Stimulated activated naive B cell treated with anti-CD40 and anti-IgM and Interleukin-4, amounts not matched to agents 10 μg/mL and 1 μg/mL and 100 μg/mL, for 72 hours (primary cell): ENCODE results near the gene MCM5.
"Not testable (repeated sequence)": the region's sequence is repeated elsewhere in the genome, so short reads cannot be mapped to it uniquely, and the experiment has no call there.

Experiments used
- ATAC-seq, 2 donors: fragments of 150-1000 bp; cut with Tn5 transposase; replicated peaks; 2 replicates each; pipeline ENCODE4 v1.10.0; 2021; ENCODE audit warnings: moderate library complexity in 1 of 2
- DNase-seq: peaks from one replicate; pipeline ENCODE4 v3.0.0; 2021
- H3K27ac Mint-ChIP-seq: one replicate; pipeline ENCODE4 v1.8.0; 2022; ENCODE audit warnings: mild to moderate bottlenecking, mixed read lengths
- H3K27me3 Mint-ChIP-seq, 2 donors: one replicate each; pipeline ENCODE4 v1.8.0; 2022; ENCODE audit warnings: mixed read lengths in 2 of 2
- H3K36me3 Mint-ChIP-seq, 2 donors: one replicate each; pipeline ENCODE4 v1.8.0; 2022; ENCODE audit warnings: mixed read lengths in 2 of 2, mild to moderate bottlenecking in 1 of 2
- H3K4me1 Mint-ChIP-seq, 2 donors: one replicate each; pipeline ENCODE4 v1.8.0; 2022; ENCODE audit warnings: mixed read lengths in 2 of 2, mild to moderate bottlenecking in 1 of 2
- H3K4me3 Mint-ChIP-seq, 2 donors: one replicate each; pipeline ENCODE4 v1.8.0; 2022; ENCODE audit warnings: mild to moderate bottlenecking in 2 of 2, mixed read lengths in 2 of 2, moderate library complexity in 1 of 2
- H3K9me3 Mint-ChIP-seq, 2 donors: one replicate each; pipeline ENCODE4 v1.8.0; 2022; ENCODE audit warnings: mixed read lengths in 2 of 2, mild to moderate bottlenecking in 1 of 2

Gene MCM5

GRCh38 chr22:35452351-35452781, 52.4 kb downstream of the MCM5 start:
- Mint-ChIP-seq H3K27me3 (no peaks in the 10 kb centered on the region), H3K36me3 (peaks cover 20 to 28% of the 10 kb centered on the region in 2 donors), H3K4me3 (no peak overlapping the region), H3K4me1 (peaks cover 7 to 10% of the 10 kb centered on the region in 2 donors), H3K27ac (no peak overlapping the region), H3K9me3 (no peaks in the 10 kb centered on the region)
- no peak for ATAC-seq
- no peak for DNase-seq

GRCh38 chr22:35452810-35453743, 53.1 kb downstream of the MCM5 start:
- H3K27me3 Mint-ChIP-seq = no peaks in the 10 kb centered on the region
- DNase-seq (no peak), ATAC-seq (no peak)
- H3K4me1 Mint-ChIP-seq = peaks cover 3 to 5% of the 10 kb centered on the region in 2 donors
- H3K9me3 Mint-ChIP-seq = no peaks in the 10 kb centered on the region
- peaks cover 15 to 26% of the 10 kb centered on the region in 2 donors for H3K36me3 Mint-ChIP-seq
- no peak overlapping the region for H3K4me3 Mint-ChIP-seq
- peak overlapping the region; percentile 20 for H3K27ac Mint-ChIP-seq

GRCh38 chr22:35454416-35455054, 54.6 kb downstream of the MCM5 start:
- no peaks in the 10 kb centered on the region for H3K27me3 Mint-ChIP-seq
- ATAC-seq = peak in 1 of 2 donors; percentile 23
- H3K27ac Mint-ChIP-seq = no peak overlapping the region
- no peaks in the 10 kb centered on the region for H3K9me3 Mint-ChIP-seq
- DNase-seq = no peak
- H3K4me1 Mint-ChIP-seq = no peaks in the 10 kb centered on the region
- H3K36me3 Mint-ChIP-seq = peaks cover 10 to 25% of the 10 kb centered on the region in 2 donors
- no peak overlapping the region for H3K4me3 Mint-ChIP-seq

GRCh38 chr22:35455529-35455928, 55.6 kb downstream of the MCM5 start:
- ATAC-seq = no peak
- DNase-seq = no peak
- no peak overlapping the region for H3K4me3 Mint-ChIP-seq
- no peaks in the 10 kb centered on the region for H3K9me3 Mint-ChIP-seq
- H3K27ac Mint-ChIP-seq = no peak overlapping the region
- peaks cover 6 to 24% of the 10 kb centered on the region in 2 donors for H3K36me3 Mint-ChIP-seq
- H3K27me3 Mint-ChIP-seq = no peaks in the 10 kb centered on the region
- no peaks in the 10 kb centered on the region for H3K4me1 Mint-ChIP-seq

- DNase-seq (no peak), ATAC-seq (no peak)
- Mint-ChIP-seq H3K4me1 (no peaks in the 10 kb centered on the region), H3K27me3 (no peaks in the 10 kb centered on the region), H3K4me3 (no peak overlapping the region), H3K27ac (no peak overlapping the region), H3K9me3 (no peaks in the 10 kb centered on the region), H3K36me3 (peaks cover 0 to 17% of the 10 kb centered on the region in 2 donors)
Observed at GRCh38 chr22:35456757-35457156, 56.8 kb downstream of the MCM5 start.

GRCh38 chr22:35457729-35458546, 58.0 kb downstream of the MCM5 start:
- Mint-ChIP-seq H3K27me3 (no peaks in the 10 kb centered on the region), H3K36me3 (peaks cover 9 to 28% of the 10 kb centered on the region in 2 donors), H3K9me3 (no peaks in the 10 kb centered on the region), H3K4me1 (no peaks in the 10 kb centered on the region), H3K27ac (no peak overlapping the region), H3K4me3 (no peak overlapping the region)
- ATAC-seq = no peak
- no peak for DNase-seq

- H3K27me3 Mint-ChIP-seq = no peaks in the 10 kb centered on the region
- peaks cover 17 to 36% of the 10 kb centered on the region in 2 donors for H3K36me3 Mint-ChIP-seq
- H3K9me3 Mint-ChIP-seq = peaks cover 4 to 5% of the 10 kb centered on the region in 2 donors
- DNase-seq (no peak), ATAC-seq (no peak)
- H3K4me1 Mint-ChIP-seq = peaks cover 0 to 2% of the 10 kb centered on the region in 2 donors
- H3K27ac Mint-ChIP-seq = no peak overlapping the region
- H3K4me3 Mint-ChIP-seq = no peak overlapping the region
Observed at GRCh38 chr22:35458547-35459422, 58.8 kb downstream of the MCM5 start.

GRCh38 chr22:35459423-35459894, 59.5 kb downstream of the MCM5 start:
- Mint-ChIP-seq H3K4me1 (peaks cover 4 to 6% of the 10 kb centered on the region in 2 donors), H3K4me3 (no peak overlapping the region), H3K36me3 (peaks cover 17 to 37% of the 10 kb centered on the region in 2 donors), H3K9me3 (peaks cover 4 to 6% of the 10 kb centered on the region in 2 donors), H3K27me3 (no peaks in the 10 kb centered on the region), H3K27ac (no peak overlapping the region)
- ATAC-seq (no peak), DNase-seq (no peak)

GRCh38 chr22:35459976-35460375, 60.0 kb downstream of the MCM5 start:
- H3K27me3 Mint-ChIP-seq, DNase-seq, H3K4me3 Mint-ChIP-seq, H3K9me3 Mint-ChIP-seq, H3K27ac Mint-ChIP-seq, ATAC-seq: not testable (repeated sequence)
- peaks cover 8 to 11% of the 10 kb centered on the region in 2 donors for H3K4me1 Mint-ChIP-seq
- peaks cover 17 to 37% of the 10 kb centered on the region in 2 donors for H3K36me3 Mint-ChIP-seq

GRCh38 chr22:35460688-35461087, 60.7 kb downstream of the MCM5 start:
- H3K4me1 Mint-ChIP-seq = peaks cover 9 to 13% of the 10 kb centered on the region in 2 donors
- no peak for DNase-seq
- no peak overlapping the region for H3K27ac Mint-ChIP-seq
- H3K4me3 Mint-ChIP-seq = no peak overlapping the region
- ATAC-seq = no peak
- peaks cover 4 to 6% of the 10 kb centered on the region in 2 donors for H3K9me3 Mint-ChIP-seq
- peaks cover 17 to 37% of the 10 kb centered on the region in 2 donors for H3K36me3 Mint-ChIP-seq
- H3K27me3 Mint-ChIP-seq = no peaks in the 10 kb centered on the region

GRCh38 chr22:35462498-35463230, 62.7 kb downstream of the MCM5 start:
- peak overlapping the region; percentile 11 for H3K27ac Mint-ChIP-seq
- H3K4me1 Mint-ChIP-seq = peaks cover 9 to 13% of the 10 kb centered on the region in 2 donors
- H3K27me3 Mint-ChIP-seq = no peaks in the 10 kb centered on the region
- DNase-seq (no peak), ATAC-seq (no peak)
- H3K9me3 Mint-ChIP-seq = peaks cover 4 to 6% of the 10 kb centered on the region in 2 donors
- H3K4me3 Mint-ChIP-seq = no peak overlapping the region
- H3K36me3 Mint-ChIP-seq = peaks cover 23 to 43% of the 10 kb centered on the region in 2 donors

- H3K27me3 Mint-ChIP-seq = no peaks in the 10 kb centered on the region
- ATAC-seq (no peak), DNase-seq (no peak)
- H3K4me1 Mint-ChIP-seq = peaks cover 9 to 13% of the 10 kb centered on the region in 2 donors
- peaks cover 4 to 6% of the 10 kb centered on the region in 2 donors for H3K9me3 Mint-ChIP-seq
- H3K4me3 Mint-ChIP-seq = no peak overlapping the region
- H3K36me3 Mint-ChIP-seq = peaks cover 23 to 41% of the 10 kb centered on the region in 2 donors
- H3K27ac Mint-ChIP-seq = no peak overlapping the region
Observed at GRCh38 chr22:35463231-35463933, 63.4 kb downstream of the MCM5 start.
